Neuronal stem cell (in vitro differentiated cells): ENCODE data around the gene ANKRD27.
A peak's percentile ranks its signal among the peaks of the same experiment; 100 is the strongest.

Source experiments
- DNase-seq: peaks from one replicate; pipeline ENCODE4 v3.0.0-alpha.2; 2013; ENCODE audit warnings: low spot score
- H2AFZ ChIP-seq: one replicate; pipeline ENCODE4 v1.6.1; 2013; ENCODE audit warnings: mild to moderate bottlenecking, low read length, inconsistent platforms
- H2AK5ac ChIP-seq: 2 replicates; pipeline ENCODE4 v1.6.1; 2013; ENCODE audit warnings: low read depth, mild to moderate bottlenecking, inconsistent platforms, low read length, moderate library complexity, mixed read lengths
- H2BK120ac ChIP-seq: 2 replicates; pipeline ENCODE4 v1.6.1; 2013; ENCODE audit warnings: low read depth, mild to moderate bottlenecking, inconsistent platforms, low read length, moderate library complexity, mixed read lengths
- H2BK12ac ChIP-seq: one replicate; pipeline ENCODE4 v1.6.1; 2013; ENCODE audit warnings: low read length, inconsistent platforms
- H2BK15ac ChIP-seq: 2 replicates; pipeline ENCODE4 v1.6.1; 2013; ENCODE audit warnings: mild to moderate bottlenecking, low read length, inconsistent platforms, mixed read lengths
- H2BK5ac ChIP-seq: one replicate; pipeline ENCODE4 v1.6.1; 2013; ENCODE audit warnings: inconsistent platforms, mild to moderate bottlenecking, low read length, moderate library complexity
- H3K14ac ChIP-seq: one replicate; pipeline ENCODE4 v1.6.1; 2013; ENCODE audit warnings: low read length, inconsistent platforms
- H3K18ac ChIP-seq: 2 replicates; pipeline ENCODE4 v1.6.1; 2013; ENCODE audit warnings: low read length, inconsistent platforms
- H3K23ac ChIP-seq: 2 replicates; pipeline ENCODE4 v1.6.1; 2013; ENCODE audit warnings: low read depth, mild to moderate bottlenecking, mixed read lengths, low read length, inconsistent platforms; ENCODE audit not compliant: poor library complexity
- H3K27ac ChIP-seq: replicated peaks from 3 replicates; pipeline ENCODE4 v1.5.1; 2013; ENCODE audit warnings: low read length, inconsistent platforms
- H3K27me3 ChIP-seq, 3 experiments: 2 replicates each; pipeline ENCODE4 v1.6.1; 2013; ENCODE audit warnings: low read length in 3 of 3, mild to moderate bottlenecking in 2 of 3, inconsistent platforms in 1 of 3, low read depth in 1 of 3, mixed read lengths in 1 of 3, moderate library complexity in 1 of 3; ENCODE audit not compliant: control insufficient read depth in 3 of 3, insufficient read depth in 3 of 3
- H3K36me3 ChIP-seq, 2 donors: replicated peaks in 1 of 2; 2 replicates each; pipeline ENCODE4 v1.6.1; 2013; ENCODE audit warnings: low read length in 2 of 2; ENCODE audit not compliant: control insufficient read depth in 2 of 2, insufficient read depth in 2 of 2
- H3K4ac ChIP-seq: 2 replicates; pipeline ENCODE4 v1.6.1; 2013; ENCODE audit warnings: inconsistent platforms, mild to moderate bottlenecking, low read length, moderate library complexity
- H3K4me1 ChIP-seq, 2 donors: 1 replicate in 1 of 2; 2 replicates in 1 of 2; pipeline ENCODE4 v1.6.1; 2013; ENCODE audit warnings: low read length in 2 of 2, low read depth in 1 of 2; ENCODE audit not compliant: control insufficient read depth in 2 of 2, insufficient read depth in 1 of 2
- H3K4me2 ChIP-seq: one replicate; pipeline ENCODE4 v1.6.1; 2013; ENCODE audit warnings: mild to moderate bottlenecking, low read length, inconsistent platforms; ENCODE audit not compliant: insufficient read depth, poor library complexity, severe bottlenecking
- H3K4me3 ChIP-seq, 2 donors: 2 replicates each; pipeline ENCODE4 v1.5.1; 2013; ENCODE audit warnings: low read length in 2 of 2, mild to moderate bottlenecking in 2 of 2, inconsistent platforms in 1 of 2, moderate library complexity in 1 of 2
- H3K79me1 ChIP-seq: one replicate; pipeline ENCODE4 v1.6.1; 2013; ENCODE audit warnings: low read depth, mild to moderate bottlenecking, inconsistent platforms, low read length, moderate library complexity
- H3K9ac ChIP-seq: one replicate; pipeline ENCODE4 v1.6.1; 2013; ENCODE audit warnings: mild to moderate bottlenecking, low read depth, low read length, inconsistent platforms; ENCODE audit not compliant: poor library complexity
- H3K9me3 ChIP-seq, 2 donors: replicated peaks in 1 of 2; 2 replicates each; pipeline versions ENCODE3 to v1.6.1; 2013; ENCODE audit warnings: low read length in 2 of 2, mild to moderate bottlenecking in 2 of 2, inconsistent platforms in 1 of 2, low read depth in 1 of 2, mixed read lengths in 1 of 2, moderate library complexity in 1 of 2; ENCODE audit not compliant: control insufficient read depth in 2 of 2, insufficient read depth in 1 of 2
- H4K8ac ChIP-seq: one replicate; pipeline ENCODE4 v1.6.1; 2013; ENCODE audit warnings: low read depth, mild to moderate bottlenecking, inconsistent platforms, low read length, moderate library complexity
- H4K91ac ChIP-seq: one replicate; pipeline ENCODE4 v1.6.1; 2013; ENCODE audit warnings: low read length, low read depth, mild to moderate bottlenecking, inconsistent platforms; ENCODE audit not compliant: poor library complexity
- WGBS, 2 donors: extraction: QIAGEN DNeasy Blood & Tissue Kit; methylation state at CpG; one replicate each; pipeline ENCODE4 v1.1.7; 2013; ENCODE audit warnings: missing lambda C conversion rate in 2 of 2, mixed read lengths in 1 of 2; ENCODE audit not compliant: insufficient read length in 2 of 2, insufficient replicate concordance in 1 of 2; ENCODE audit errors: extremely low coverage in 2 of 2; 5-methylcytosine and 5-hydroxymethylcytosine counted together

Gene ANKRD27

GRCh38 chr19:32673573-32673972 is 1.4 kb downstream of the ANKRD27 start:
- Histone ChIP-seq H3K4ac (no peak overlapping the region), H2AK5ac (no peak overlapping the region), H3K4me1 (peaks cover 6 to 16% of the 10 kb centered on the region in 2 donors), H3K23ac (no peak overlapping the region), H3K4me3 (no peak overlapping the region), H3K4me2 (no peak overlapping the region), H4K8ac (no peak overlapping the region), H2BK5ac (no peak overlapping the region), H3K36me3 (no peaks in the 10 kb centered on the region), H2BK15ac (no peak overlapping the region), H2BK120ac (no peak overlapping the region), H2AFZ (no peak overlapping the region), H3K18ac (no peak overlapping the region), H3K9ac (no peak overlapping the region), H3K27me3 (peaks cover 10 to 33% (median 13%) of the 10 kb centered on the region in 3 experiments), H3K14ac (no peak overlapping the region), H3K27ac (no peak overlapping the region), H4K91ac (no peak overlapping the region), H3K9me3 (no peaks in the 10 kb centered on the region), H2BK12ac (no peak overlapping the region), H3K79me1 (no peaks in the 10 kb centered on the region)
- DNase-seq: no peak
- WGBS, 2 donors: no CpG with 5 or more reads among the region's 10 CpGs

- no peaks in the 10 kb centered on the region for H3K9me3 ChIP-seq
- H2AK5ac ChIP-seq: no peak overlapping the region
- H2BK12ac ChIP-seq: no peak overlapping the region
- peaks cover 10 to 25% (median 13%) of the 10 kb centered on the region in 3 experiments for H3K27me3 ChIP-seq
- H3K23ac ChIP-seq: no peak overlapping the region
- H3K27ac ChIP-seq: no peak overlapping the region
- no peak overlapping the region for H2AFZ ChIP-seq
- no peak overlapping the region for H3K4me3 ChIP-seq
- H4K8ac ChIP-seq: no peak overlapping the region
- no peak for DNase-seq
- H3K4me2 ChIP-seq: no peak overlapping the region
- no peak overlapping the region for H2BK15ac ChIP-seq
- H2BK120ac ChIP-seq: no peak overlapping the region
- WGBS, 2 donors: no CpG with 5 or more reads among the region's 3 CpGs
- no peak overlapping the region for H4K91ac ChIP-seq
- peaks cover 3% of the 10 kb centered on the region for H3K79me1 ChIP-seq
- no peak overlapping the region for H3K4ac ChIP-seq
- H3K18ac ChIP-seq: no peak overlapping the region
- no peak overlapping the region for H3K14ac ChIP-seq
- no peaks in the 10 kb centered on the region for H3K36me3 ChIP-seq
- no peak overlapping the region for H2BK5ac ChIP-seq
- no peak overlapping the region for H3K9ac ChIP-seq
- H3K4me1 ChIP-seq: peaks cover 6 to 13% of the 10 kb centered on the region in 2 donors
These were observed 2.1 kb downstream of the ANKRD27 start for GRCh38 chr19:32672841-32673240.

GRCh38 chr19:32671883-32672593 is 2.9 kb downstream of the ANKRD27 start:
- Histone ChIP-seq H2BK12ac (no peak overlapping the region), H2BK5ac (no peak overlapping the region), H3K9me3 (no peaks in the 10 kb centered on the region), H2AK5ac (no peak overlapping the region), H3K14ac (no peak overlapping the region), H3K4me2 (no peak overlapping the region), H3K4me3 (no peak overlapping the region), H3K23ac (peak overlapping the region; percentile 80), H4K91ac (no peak overlapping the region), H3K27me3 (peaks cover 10 to 17% (median 13%) of the 10 kb centered on the region in 3 experiments), H3K4ac (no peak overlapping the region), H3K9ac (no peak overlapping the region), H3K36me3 (peaks cover 0 to 2% of the 10 kb centered on the region in 2 donors), H2AFZ (no peak overlapping the region), H2BK15ac (no peak overlapping the region), H3K27ac (no peak overlapping the region), H3K79me1 (peaks cover 3% of the 10 kb centered on the region), H3K18ac (no peak overlapping the region), H2BK120ac (no peak overlapping the region), H4K8ac (no peak overlapping the region), H3K4me1 (peaks cover 3 to 11% of the 10 kb centered on the region in 2 donors)
- WGBS, 2 donors: no CpG with 5 or more reads among the region's 14 CpGs
- DNase-seq: no peak

GRCh38 chr19:32669310-32669709 is 5.7 kb downstream of the ANKRD27 start:
- H3K9me3 ChIP-seq: no peaks in the 10 kb centered on the region
- no peak overlapping the region for H3K27ac ChIP-seq
- H2BK15ac ChIP-seq: no peak overlapping the region
- H2BK5ac ChIP-seq: no peak overlapping the region
- H4K8ac ChIP-seq: no peak overlapping the region
- H3K23ac ChIP-seq: no peak overlapping the region
- no peak overlapping the region for H2BK120ac ChIP-seq
- peaks cover 0 to 10% of the 10 kb centered on the region in 2 donors for H3K36me3 ChIP-seq
- H3K79me1 ChIP-seq: peaks cover 3% of the 10 kb centered on the region
- DNase-seq: no peak
- H3K4ac ChIP-seq: no peak overlapping the region
- no peak overlapping the region for H2BK12ac ChIP-seq
- peaks cover 3 to 4% of the 10 kb centered on the region in 2 donors for H3K4me1 ChIP-seq
- no peak overlapping the region for H3K4me3 ChIP-seq
- H4K91ac ChIP-seq: no peak overlapping the region
- no peak overlapping the region for H3K14ac ChIP-seq
- no peak overlapping the region for H3K9ac ChIP-seq
- H2AFZ ChIP-seq: no peak overlapping the region
- no peak overlapping the region for H2AK5ac ChIP-seq
- H3K18ac ChIP-seq: no peak overlapping the region
- no peak overlapping the region for H3K4me2 ChIP-seq
- H3K27me3 ChIP-seq: no peaks in the 10 kb centered on the region
- no CpG with 5 or more reads among the region's 3 CpGs for WGBS, 2 donors
